Ovary (tissue), 9 donors: ENCODE data around the gene BMP4. TPM values are rescaled to one million over a fixed set of nuclear protein-coding genes. Genes with fewer than 3 reads are reported as not detected.
A peak's percentile ranks its signal among the peaks of the same experiment; 100 is the strongest.

ENCODE experiments used
- DNase-seq, 5 donors: peaks; one replicate each; pipeline ENCODE4 v3.0.0-alpha.2; 2019 to 2020
- H3K27ac ChIP-seq, 2 donors: fragments of 200-600 bp; one replicate each; pipeline versions ENCODE4 v1.5.1 to v1.8.0; 2019 to 2022
- H3K27me3 ChIP-seq: fragments of 200-600 bp; one replicate; pipeline ENCODE4 v1.8.0; 2022
- H3K36me3 ChIP-seq: fragments of 200-600 bp; sonication (generic); one replicate; pipeline ENCODE4 v1.5.1; 2019
- H3K4me1 ChIP-seq: one replicate; pipeline ENCODE4 v1.8.1; 2013; ENCODE audit warnings: mild to moderate bottlenecking, moderate library complexity; ENCODE audit not compliant: insufficient read depth
- H3K4me3 ChIP-seq: fragments of 200-600 bp; sonication (generic); one replicate; pipeline ENCODE4 v1.5.1; 2017
- H3K9me3 ChIP-seq, 2 donors: fragments of 200-600 bp in 1 of 2; sonication (generic) in 1 of 2; one replicate each; pipeline versions ENCODE4 v1.5.1 to v1.8.1; 2013 to 2019; ENCODE audit warnings: mild to moderate bottlenecking in 1 of 2, moderate library complexity in 1 of 2
- EP300 ChIP-seq: sonication (generic); formaldehyde crosslinking; IDR thresholded peaks from one replicate; pipeline ENCODE4 v1.6.1; 2017; ENCODE audit warnings: antibody characterized with exemption
- POLR2A ChIP-seq: fragments of 450-650 bp; IDR thresholded peaks from one replicate; pipeline ENCODE4 v1.6.1; 2017; ENCODE audit warnings: antibody characterized with exemption, mild to moderate bottlenecking, moderate library complexity
- WGBS, 3 donors: extraction: QIAGEN DNeasy Blood & Tissue Kit in 1 of 3; methylation state at CpG; one replicate each; pipeline versions ENCODE4 v1.1.5 to v1.1.7; 2013 to 2017; 5-methylcytosine and 5-hydroxymethylcytosine counted together
- intact Hi-C, 4 donors: fragments of 100-400 bp; cut with DNase I; formaldehyde crosslinking; loops; one replicate each; pipeline versions ENCODE4 v1.11.0 to v1.15.1; 2022 to 2023
- polyA plus RNA-seq, 2 donors: library from polyadenylated mRNA; stranded (reverse); fragments of 200-250 nt in 1 of 2; fragments of 350-450 nt in 1 of 2; fragmentation: Illumina TruSeq in 1 of 2; extraction: RNeasy Lipid Tissue Mini Kit (QIAGEN cat#74804) in 1 of 2; gene quantifications; one replicate each; pipeline ENCODE4 v1.2.3, GENCODE V29; 2013 to 2014
- total RNA-seq, 7 donors: library from RNA; depleted of rRNA in 2 of 7; stranded (reverse); fragments of >200 nt in 2 of 7; fragmentation: NEBNext Ultra II Directional in 3 of 7; extraction: Animal tissue kit (Norgen Biotek cat#: 25700) in 3 of 7; gene quantifications; one replicate each; pipeline versions ENCODE4 v1.1.0 to v1.2.4, GENCODE V29; 2016 to 2023
- TF ChIP-seq, protein P1 (sequence below), 3 donors: fragments of 450-650 bp in 2 of 3; fragments of 200-600 bp in 1 of 3; IDR thresholded peaks; one replicate each; pipeline versions ENCODE4 v1.5.1 to v1.8.0; 2016 to 2022; ENCODE audit warnings: antibody characterized with exemption in 3 of 3, mild to moderate bottlenecking in 1 of 3
- donor health status: DM: no; HTN: no; CAD: no; lungs with moderate emphysema.
- donor health status: DM: no; HTN: no; CAD: no.
- donor health status: Bipolar disorder and iron deficiency.
- donor health status: DM: yes; HTN: yes; CAD: no.
- donor health status: DM: no; HTN: no; CAD: no.
- donor health status: DM: yes; HTN: yes; CAD: no.

Gene BMP4
- total and polyA plus RNA-seq, 9 donors = 4.4 to 22.8 (median 13.0) TPM

DNA sequence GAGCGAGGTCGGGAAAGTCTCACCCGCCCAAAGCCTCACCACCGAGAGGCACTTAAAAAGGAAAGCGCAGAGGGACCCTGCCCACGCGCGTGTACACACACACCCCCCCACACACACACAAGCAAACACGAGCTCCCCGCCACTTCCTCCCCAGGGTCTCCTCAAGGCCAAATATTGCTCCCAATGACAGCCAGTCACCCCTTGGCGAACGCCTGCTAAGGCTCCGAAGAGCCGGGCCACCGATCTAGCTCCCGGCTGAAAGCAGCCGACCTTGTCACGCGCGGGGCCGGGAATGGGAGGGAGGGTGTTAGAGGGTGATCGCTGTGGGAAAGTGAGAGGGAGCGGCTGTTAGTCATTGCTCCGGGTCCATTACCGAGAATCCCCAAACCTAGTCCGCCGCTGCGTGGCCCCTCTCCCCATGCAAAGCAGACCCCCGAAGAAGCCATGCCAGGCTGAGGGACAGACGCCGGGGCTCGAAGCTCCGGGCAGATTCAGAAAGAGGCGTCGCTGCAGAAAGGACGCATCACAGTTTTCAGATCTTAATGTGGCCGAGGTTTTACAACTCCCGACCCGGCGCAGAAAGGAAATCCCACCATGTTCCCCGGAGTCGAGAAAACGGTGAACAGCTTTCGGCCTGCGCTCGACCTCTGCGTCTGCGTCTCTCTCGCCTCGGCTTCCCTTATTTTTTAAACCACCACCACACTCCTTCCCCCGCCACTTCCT, 2.6 kb downstream of the BMP4 start:
- H3K9me3 ChIP-seq = no peaks in the 10 kb centered on the region
- H3K4me3 ChIP-seq = peak overlapping the region; percentile 65
- no peaks in the 10 kb centered on the region for H3K27me3 ChIP-seq
- TF ChIP-seq POLR2A = no peak
- no peak for TF ChIP-seq EP300
- TF ChIP-seq, protein P1, sequence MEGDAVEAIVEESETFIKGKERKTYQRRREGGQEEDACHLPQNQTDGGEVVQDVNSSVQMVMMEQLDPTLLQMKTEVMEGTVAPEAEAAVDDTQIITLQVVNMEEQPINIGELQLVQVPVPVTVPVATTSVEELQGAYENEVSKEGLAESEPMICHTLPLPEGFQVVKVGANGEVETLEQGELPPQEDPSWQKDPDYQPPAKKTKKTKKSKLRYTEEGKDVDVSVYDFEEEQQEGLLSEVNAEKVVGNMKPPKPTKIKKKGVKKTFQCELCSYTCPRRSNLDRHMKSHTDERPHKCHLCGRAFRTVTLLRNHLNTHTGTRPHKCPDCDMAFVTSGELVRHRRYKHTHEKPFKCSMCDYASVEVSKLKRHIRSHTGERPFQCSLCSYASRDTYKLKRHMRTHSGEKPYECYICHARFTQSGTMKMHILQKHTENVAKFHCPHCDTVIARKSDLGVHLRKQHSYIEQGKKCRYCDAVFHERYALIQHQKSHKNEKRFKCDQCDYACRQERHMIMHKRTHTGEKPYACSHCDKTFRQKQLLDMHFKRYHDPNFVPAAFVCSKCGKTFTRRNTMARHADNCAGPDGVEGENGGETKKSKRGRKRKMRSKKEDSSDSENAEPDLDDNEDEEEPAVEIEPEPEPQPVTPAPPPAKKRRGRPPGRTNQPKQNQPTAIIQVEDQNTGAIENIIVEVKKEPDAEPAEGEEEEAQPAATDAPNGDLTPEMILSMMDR (IDR thresholded peaks at IDR 0.05) = no peak
- peaks cover 3% of the 10 kb centered on the region for H3K4me1 ChIP-seq
- 0 to 1% (median 1%) methylated on average over 50 to 51 of the region's 51 CpGs for WGBS, 3 donors
- H3K36me3 ChIP-seq = no peaks in the 10 kb centered on the region
- intact Hi-C loops = no loop called here
- DNase-seq = peak in 4 of 5 donors; percentile 55 to 66 (median 62)
- H3K27ac ChIP-seq = peak overlapping the region; percentile 78 to 88

DNA sequence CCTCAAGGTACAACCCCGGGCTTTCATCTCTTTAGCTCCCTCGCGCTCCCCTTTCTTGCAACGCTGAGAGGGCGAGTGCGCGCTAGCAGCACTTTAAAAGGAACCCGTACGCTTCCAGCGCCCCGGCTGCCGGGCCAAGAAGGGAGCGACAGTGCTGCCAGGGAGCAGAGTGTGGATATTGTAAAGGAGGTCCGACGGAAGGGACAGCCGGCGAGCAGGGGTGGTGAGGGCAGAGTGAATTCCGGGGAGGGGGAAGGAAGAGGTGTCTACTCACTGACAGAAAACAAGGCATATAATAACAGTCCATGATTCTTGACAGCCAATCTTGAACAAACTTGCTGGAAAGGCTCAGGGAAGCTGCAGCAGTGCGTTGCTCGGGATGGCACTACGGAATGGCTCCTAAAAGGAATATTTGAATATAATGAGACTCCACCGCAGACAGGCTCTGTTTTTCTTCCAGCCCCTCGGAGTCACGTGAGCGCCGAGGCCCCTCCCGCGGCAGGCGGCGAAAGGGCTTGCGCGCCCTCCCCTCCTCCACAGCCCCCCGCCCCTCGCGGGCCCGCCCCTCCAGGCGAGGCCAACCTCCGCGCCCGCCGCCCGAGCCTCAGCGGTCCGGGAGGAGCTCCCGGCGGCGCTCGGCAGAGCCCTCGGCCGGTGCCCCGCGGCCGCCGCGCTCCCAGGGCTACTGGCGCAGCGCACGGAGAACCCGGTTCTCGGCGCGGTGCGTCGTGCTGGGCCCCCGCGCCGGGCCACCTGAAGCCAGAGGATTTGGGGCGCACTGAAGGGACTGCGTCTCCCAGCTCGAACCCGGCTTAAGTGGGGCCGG, 3.4 kb downstream of the BMP4 start:
- H3K36me3 ChIP-seq = no peaks in the 10 kb centered on the region
- H3K27ac ChIP-seq = peak overlapping the region; percentile 78 to 88
- WGBS, 3 donors = 0 to 2% (median 2%) methylated on average over 40 to 72 of the region's 72 CpGs
- TF ChIP-seq EP300 (no peak), POLR2A (peak; percentile 95)
- TF ChIP-seq, protein P1 (IDR thresholded peaks at IDR 0.05) = peak in 1 of 3 donors; percentile 3
- peak overlapping the region; percentile 65 for H3K4me3 ChIP-seq
- H3K9me3 ChIP-seq = no peaks in the 10 kb centered on the region
- peaks cover 3% of the 10 kb centered on the region for H3K4me1 ChIP-seq
- DNase-seq = peak; percentile 91 to 94 (median 93)
- no peaks in the 10 kb centered on the region for H3K27me3 ChIP-seq
- intact Hi-C loops = no loop called here

DNA sequence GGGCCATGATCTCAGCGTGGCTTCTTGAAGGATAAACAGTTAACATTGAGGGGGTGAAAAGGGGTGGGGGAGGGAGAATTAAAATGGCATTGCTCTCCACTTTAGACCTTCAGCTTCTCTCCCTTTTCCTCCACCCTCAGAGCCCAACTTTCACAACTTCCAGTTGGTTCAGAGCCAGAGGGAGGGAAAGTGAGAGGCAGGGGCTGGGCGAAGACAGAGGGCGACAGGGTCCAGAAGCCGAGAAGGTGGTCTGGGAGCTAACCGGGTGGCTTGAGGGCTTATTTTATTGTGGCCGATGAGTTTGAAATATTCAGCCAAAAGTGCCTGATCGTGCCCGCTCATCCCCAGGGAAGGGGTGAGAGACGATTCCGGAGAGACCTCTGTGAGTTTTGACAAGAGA, 4.1 kb downstream of the BMP4 start:
- Histone ChIP-seq H3K4me1 (peaks cover 3% of the 10 kb centered on the region), H3K27ac (peak overlapping the region; percentile 47 to 88), H3K9me3 (no peaks in the 10 kb centered on the region), H3K27me3 (no peaks in the 10 kb centered on the region), H3K36me3 (no peaks in the 10 kb centered on the region), H3K4me3 (peak overlapping the region; percentile 65)
- TF ChIP-seq EP300 = no peak
- TF ChIP-seq POLR2A = no peak
- TF ChIP-seq, protein P1 (IDR thresholded peaks at IDR 0.05) = no peak
- intact Hi-C loops = no loop called here
- peak in 3 of 5 donors; percentile 19 to 45 (median 35) for DNase-seq
- WGBS, 3 donors = 12 to 20% (median 14%) methylated on average over 10 of the region's 10 CpGs

DNA sequence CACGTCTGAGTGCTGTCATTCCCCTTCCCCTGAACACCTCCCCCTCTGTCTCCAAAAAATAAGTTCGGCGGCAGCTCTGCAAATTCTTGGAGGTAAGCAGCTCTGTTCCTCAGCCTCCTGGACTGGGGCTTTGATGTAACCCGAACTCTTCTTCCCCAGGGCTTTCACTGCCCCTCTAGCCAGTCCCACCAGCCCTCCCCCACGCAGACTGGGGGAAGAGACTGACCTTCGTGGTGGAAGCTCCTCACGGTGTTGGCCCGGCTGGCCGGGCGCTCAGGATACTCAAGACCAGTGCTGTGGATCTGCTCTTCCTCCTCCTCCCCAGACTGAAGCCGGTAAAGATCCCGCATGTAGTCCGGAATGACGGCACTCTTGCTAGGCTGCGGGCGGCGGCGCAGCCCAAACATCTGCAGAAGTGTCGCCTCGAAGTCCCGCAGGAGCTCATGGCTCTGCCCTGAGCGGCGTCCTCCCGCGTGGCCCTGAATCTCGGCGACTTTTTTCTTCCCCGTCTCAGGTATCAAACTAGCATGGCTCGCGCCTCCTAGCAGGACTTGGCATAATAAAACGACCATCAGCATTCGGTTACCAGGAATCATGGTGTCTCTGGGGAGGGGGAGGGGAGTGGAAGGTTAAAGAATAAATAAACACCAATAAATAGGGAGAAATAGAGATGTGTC, 4.9 kb downstream of the BMP4 start:
- TF ChIP-seq POLR2A = no peak
- TF ChIP-seq EP300 = no peak
- peak in 3 of 5 donors; percentile 30 to 39 (median 39) for DNase-seq
- intact Hi-C loops = no loop called here
- Histone ChIP-seq H3K4me3 (peak overlapping the region; percentile 65), H3K9me3 (no peaks in the 10 kb centered on the region), H3K36me3 (no peaks in the 10 kb centered on the region), H3K27me3 (no peaks in the 10 kb centered on the region), H3K27ac (no peak overlapping the region), H3K4me1 (peaks cover 4% of the 10 kb centered on the region)
- WGBS, 3 donors = 22 to 39% (median 33%) methylated on average over 31 to 32 of the region's 32 CpGs
